Cardiac muscle cell (in vitro differentiated cells and primary cell): ENCODE results near the gene PIEZO1. TPM values are rescaled to one million over a fixed set of nuclear protein-coding genes. Genes with fewer than 3 reads are reported as not detected.
A peak's percentile ranks its signal among the peaks of the same experiment; 100 is the strongest.
"Not testable (repeated sequence)": the region's sequence is repeated elsewhere in the genome, so short reads cannot be mapped to it uniquely, and the experiment has no call there.

Source experiments
- DNase-seq, 2 donors: peaks; one replicate each; pipeline versions ENCODE4 v3.0.0 to v3.0.0-alpha.2; 2010 to 2017; ENCODE audit warnings: low read depth in 1 of 2, low spot score in 1 of 2
- H3K27ac ChIP-seq: fragments of 200-600 bp; sonication (generic); 2 replicates; pipeline ENCODE4 v1.5.1; 2016
- H3K27me3 ChIP-seq: fragments of 200-600 bp; sonication (generic); 2 replicates; pipeline ENCODE4 v1.6.0; 2016; ENCODE audit warnings: control low read depth
- H3K36me3 ChIP-seq: fragments of 200-600 bp; sonication (generic); 2 replicates; pipeline ENCODE4 v1.5.1; 2016; ENCODE audit warnings: control low read depth
- H3K4me1 ChIP-seq: fragments of 200-600 bp; sonication (generic); 2 replicates; pipeline ENCODE4 v1.8.1; 2017; ENCODE audit warnings: low read depth, mild to moderate bottlenecking, mixed run types
- H3K4me3 ChIP-seq: fragments of 200-600 bp; sonication (generic); 2 replicates; pipeline ENCODE4 v1.5.1; 2016; ENCODE audit warnings: mild to moderate bottlenecking
- H3K9me3 ChIP-seq: fragments of 200-600 bp; sonication (generic); 2 replicates; pipeline ENCODE4 v1.5.1; 2017; ENCODE audit warnings: low read depth, mild to moderate bottlenecking, control low read depth
- CTCF ChIP-seq: IDR thresholded peaks from 2 replicates; pipeline ENCODE4 v1.5.1; 2012; ENCODE audit warnings: low read depth, mild to moderate bottlenecking, low read length
- polyA plus RNA-seq: library from polyadenylated mRNA; unstranded; fragments of >200 nt; fragmentation: Nextera tagmentation; extraction: Ambion mirVana; gene quantifications from 2 replicates; pipeline ENCODE4 v1.2.1, GENCODE V29; 2016
- total RNA-seq: library from RNA; depleted of rRNA; stranded (reverse); fragments of >200 nt; gene quantifications from 2 replicates; pipeline ENCODE4 v1.2.3, GENCODE V29; 2016

The PIEZO1 gene
- total and polyA plus RNA-seq, 2 experiments from 2014 or later: 32.7 to 121 TPM

- Histone ChIP-seq H3K36me3 (no peaks in the 10 kb centered on the region), H3K4me3 (no peak overlapping the region), H3K27me3 (no peaks in the 10 kb centered on the region), H3K4me1 (peaks cover 14% of the 10 kb centered on the region), H3K9me3 (no peaks in the 10 kb centered on the region), H3K27ac (no peak overlapping the region)
- DNase-seq: no peak
- no peak for TF ChIP-seq CTCF
These were observed 115.0 kb downstream of the PIEZO1 start for GRCh38 chr16:88669980-88670379.

DNA sequence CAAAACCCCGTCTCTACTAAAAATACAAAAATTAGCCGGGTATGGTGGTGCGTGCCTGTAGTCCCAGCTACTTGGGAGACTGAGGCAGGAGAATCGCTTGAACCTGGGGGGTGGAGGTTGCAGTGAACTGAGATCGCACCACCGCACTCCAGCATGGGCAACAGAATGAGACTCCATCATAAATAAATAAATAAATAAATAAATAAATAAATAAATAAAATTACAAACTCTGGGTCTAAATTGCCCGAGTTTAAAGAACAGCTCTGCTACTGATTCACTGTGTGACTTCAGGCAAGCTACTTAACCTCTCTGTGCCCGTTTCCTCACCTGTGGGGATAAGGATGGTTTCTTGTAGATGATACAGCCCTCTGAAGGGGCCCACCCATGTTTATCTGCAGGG lies 115.5 kb downstream of the PIEZO1 start:
- DNase-seq, H3K4me3 ChIP-seq: not testable (repeated sequence)

DNA sequence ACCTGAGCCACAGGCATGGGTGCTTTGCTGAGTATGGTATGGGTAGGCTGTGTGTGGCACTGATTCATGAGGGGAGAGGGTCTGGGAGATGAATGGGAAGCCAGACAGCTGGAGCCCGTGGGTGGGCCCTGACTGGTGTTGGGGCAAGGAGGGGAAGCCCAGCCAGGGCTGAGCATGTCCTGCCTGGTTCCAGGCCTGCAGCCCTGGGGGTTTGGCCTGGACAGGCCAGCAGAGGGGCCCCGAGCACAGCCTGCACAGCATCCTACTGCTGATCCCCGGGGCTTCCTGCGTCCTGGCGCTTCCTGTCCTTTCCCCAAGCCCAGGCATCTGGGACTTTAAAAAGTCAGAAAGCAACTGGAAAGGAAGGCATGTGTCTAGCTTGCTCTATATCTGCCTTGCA lies 117.6 kb downstream of the PIEZO1 start:
- H3K9me3 ChIP-seq: no peaks in the 10 kb centered on the region
- peak in 1 of 2 donors; percentile 21 for DNase-seq
- TF ChIP-seq CTCF: no peak
- H3K36me3 ChIP-seq: no peaks in the 10 kb centered on the region
- H3K27me3 ChIP-seq: no peaks in the 10 kb centered on the region
- H3K4me1 ChIP-seq: no peaks in the 10 kb centered on the region
- no peak overlapping the region for H3K27ac ChIP-seq
- no peak overlapping the region for H3K4me3 ChIP-seq

More for the DNA sequence above, 115.5 kb downstream of the PIEZO1 start:
- not testable (repeated sequence) for H3K27me3 ChIP-seq, H3K9me3 ChIP-seq, H3K27ac ChIP-seq, H3K36me3 ChIP-seq
- H3K4me1 ChIP-seq: peaks cover 14% of the 10 kb centered on the region

GRCh38 chr16:88665570-88665969 lies 119.5 kb downstream of the PIEZO1 start:
- H3K36me3 ChIP-seq: no peaks in the 10 kb centered on the region
- H3K27me3 ChIP-seq: no peaks in the 10 kb centered on the region
- no peak overlapping the region for H3K27ac ChIP-seq
- H3K4me1 ChIP-seq: no peaks in the 10 kb centered on the region
- no peak overlapping the region for H3K4me3 ChIP-seq
- DNase-seq: no peak
- no peak for TF ChIP-seq CTCF
- H3K9me3 ChIP-seq: no peaks in the 10 kb centered on the region

Other genes with a start within 250 kb of the PIEZO1 start
- gene ZC3H18, start 214.8 kb downstream of the PIEZO1 start, total RNA-seq: 16.1 and 26.9 TPM in 2 replicates
- 26.8 and 31.7 TPM in 2 replicates for gene ZC3H18, start 214.8 kb downstream of the PIEZO1 start, polyA plus RNA-seq
- not detected in 2 replicates for gene IL17C, start 146.6 kb downstream of the PIEZO1 start, total RNA-seq
- not detected in 2 replicates for gene IL17C, start 146.6 kb downstream of the PIEZO1 start, polyA plus RNA-seq
- 174 and 218 TPM in 2 replicates for gene CYBA, start 134.2 kb downstream of the PIEZO1 start, total RNA-seq
- 233 and 237 TPM in 2 replicates for gene CYBA, start 134.2 kb downstream of the PIEZO1 start, polyA plus RNA-seq
- gene MVD, start 122.1 kb downstream of the PIEZO1 start, total RNA-seq: 65.0 and 159 TPM in 2 replicates
- gene MVD, start 122.1 kb downstream of the PIEZO1 start, polyA plus RNA-seq: 88.4 and 192 TPM in 2 replicates
- gene SNAI3, start 98.7 kb downstream of the PIEZO1 start, total RNA-seq: 1.6 and 2.9 TPM in 2 replicates
- gene SNAI3, start 98.7 kb downstream of the PIEZO1 start, polyA plus RNA-seq: 3.7 and 4.5 TPM in 2 replicates
- gene RNF166, start 78.8 kb downstream of the PIEZO1 start, total RNA-seq: 30.0 and 33.5 TPM in 2 replicates
- gene RNF166, start 78.8 kb downstream of the PIEZO1 start, polyA plus RNA-seq: 23.2 and 34.2 TPM in 2 replicates
- 9.3 and 10.8 TPM in 2 replicates for gene CTU2, start 78.7 kb downstream of the PIEZO1 start, total RNA-seq
- 9.2 and 13.8 TPM in 2 replicates for gene CTU2, start 78.7 kb downstream of the PIEZO1 start, polyA plus RNA-seq
- 24.5 and 29.6 TPM in 2 replicates for gene CDT1, start 18.6 kb upstream of the PIEZO1 start, total RNA-seq
- 15.9 and 17.9 TPM in 2 replicates for gene CDT1, start 18.6 kb upstream of the PIEZO1 start, polyA plus RNA-seq
- gene APRT, start 26.7 kb upstream of the PIEZO1 start, total RNA-seq: 123 and 140 TPM in 2 replicates
- 169 and 193 TPM in 2 replicates for gene APRT, start 26.7 kb upstream of the PIEZO1 start, polyA plus RNA-seq
- 28.3 and 29.5 TPM in 2 replicates for gene GALNS, start 71.7 kb upstream of the PIEZO1 start, total RNA-seq
- gene GALNS, start 71.7 kb upstream of the PIEZO1 start, polyA plus RNA-seq: 23.4 and 31.0 TPM in 2 replicates
- gene TRAPPC2L, start 71.9 kb upstream of the PIEZO1 start, total RNA-seq: 30.9 and 42.0 TPM in 2 replicates
- 114 and 130 TPM in 2 replicates for gene TRAPPC2L, start 71.9 kb upstream of the PIEZO1 start, polyA plus RNA-seq
- gene PABPN1L, start 81.4 kb upstream of the PIEZO1 start, total RNA-seq: not detected in 2 replicates
- gene PABPN1L, start 81.4 kb upstream of the PIEZO1 start, polyA plus RNA-seq: 0.32 TPM in 1 of 2 replicates, not detected in the other
- gene CBFA2T3, start 192.0 kb upstream of the PIEZO1 start, total RNA-seq: 0.21 and 0.69 TPM in 2 replicates
- gene CBFA2T3, start 192.0 kb upstream of the PIEZO1 start, polyA plus RNA-seq: 1.5 and 3.3 TPM in 2 replicates